Activated T-helper 2 cell treated with anti-CD3 and anti-CD28 coated beads, Interferon-gamma antibody, Interleukin-2, Interleukin-4, amounts not matched to agents 10 μg/mL and 5 μg/mL and 100 μg/mL, durations not matched to agents 14 hours and 24 hours and 36 hours (primary cell): ENCODE data around the gene MISFA. TPM values are rescaled to one million over a fixed set of nuclear protein-coding genes. Genes with fewer than 3 reads are reported as not detected.
A peak's percentile ranks its signal among the peaks of the same experiment; 100 is the strongest.

ENCODE experiments used
- DNase-seq: peaks from one replicate; pipeline ENCODE4 v3.0.0; 2021; ENCODE audit warnings: low spot score
- H3K27ac Mint-ChIP-seq: one replicate; pipeline ENCODE4 v1.8.0; 2021; ENCODE audit warnings: mixed read lengths
- H3K27me3 Mint-ChIP-seq: one replicate; pipeline ENCODE4 v1.8.0; 2021; ENCODE audit warnings: low read depth, mixed read lengths
- H3K36me3 Mint-ChIP-seq: one replicate; pipeline ENCODE4 v1.8.0; 2021; ENCODE audit warnings: low read depth, mixed read lengths
- H3K4me1 Mint-ChIP-seq: one replicate; pipeline ENCODE4 v1.8.0; 2021; ENCODE audit warnings: low read depth, mixed read lengths
- H3K4me3 Mint-ChIP-seq: one replicate; pipeline ENCODE4 v1.8.0; 2021; ENCODE audit warnings: low read depth, mild to moderate bottlenecking, moderate library complexity, mixed read lengths
- H3K9me3 Mint-ChIP-seq: one replicate; pipeline ENCODE4 v1.8.0; 2021; ENCODE audit warnings: mixed read lengths
- intact Hi-C: fragments of 100-400 bp; cut with micrococcal nuclease; formaldehyde crosslinking; loops from one replicate; pipeline ENCODE4 v1.15.1; 2023
- total RNA-seq: library from RNA; stranded (reverse); gene quantifications from 2 replicates; pipeline ENCODE4 v1.2.3, GENCODE V29; 2022

MISFA gene
- total RNA-seq, 1 donor from 2014 or later: 2.0 TPM

GRCh38 chr11:18594999-18595749, 4.4 kb upstream of the MISFA start:
- peaks cover 9% of the 10 kb centered on the region for H3K4me1 Mint-ChIP-seq
- no peaks in the 10 kb centered on the region for H3K9me3 Mint-ChIP-seq
- H3K27ac Mint-ChIP-seq: no peak overlapping the region
- intact Hi-C loops: loop anchor here (5.0 kb wide), 1 partner anchor 53 kb away; no protein-coding TSS in a partner anchor
- DNase-seq: no peak
- H3K36me3 Mint-ChIP-seq: no peaks in the 10 kb centered on the region
- H3K4me3 Mint-ChIP-seq: no peak overlapping the region
- no peaks in the 10 kb centered on the region for H3K27me3 Mint-ChIP-seq

- intact Hi-C loops: no loop called here
- Mint-ChIP-seq H3K4me3 (no peak overlapping the region), H3K9me3 (no peaks in the 10 kb centered on the region)
These were observed 1.5 kb downstream of the MISFA start for GRCh38 chr11:18600915-18601569.

GRCh38 chr11:18608376-18608775, 8.8 kb downstream of the MISFA start:
- Mint-ChIP-seq H3K36me3 (peaks cover 53% of the 10 kb centered on the region), H3K27ac (no peak overlapping the region)

More at GRCh38 chr11:18600915-18601569, 1.5 kb downstream of the MISFA start:
- H3K36me3 Mint-ChIP-seq: peaks cover 6% of the 10 kb centered on the region
- H3K27ac Mint-ChIP-seq: no peak overlapping the region
- DNase-seq: no peak
- H3K4me1 Mint-ChIP-seq: peaks cover 4% of the 10 kb centered on the region
- H3K27me3 Mint-ChIP-seq: no peaks in the 10 kb centered on the region

GRCh38 chr11:18611196-18611595, 11.6 kb downstream of the MISFA start:
- Mint-ChIP-seq H3K4me1 (peaks cover 16% of the 10 kb centered on the region), H3K27me3 (no peaks in the 10 kb centered on the region), H3K9me3 (no peaks in the 10 kb centered on the region), H3K4me3 (no peak overlapping the region), H3K36me3 (peaks cover 72% of the 10 kb centered on the region), H3K27ac (no peak overlapping the region)
- no peak for DNase-seq
- intact Hi-C loops: no loop called here

More at GRCh38 chr11:18608376-18608775, 8.8 kb downstream of the MISFA start:
- no peak overlapping the region for H3K4me3 Mint-ChIP-seq
- no peaks in the 10 kb centered on the region for H3K27me3 Mint-ChIP-seq
- DNase-seq: no peak
- intact Hi-C loops: no loop called here
- peaks cover 2% of the 10 kb centered on the region for H3K4me1 Mint-ChIP-seq
- no peaks in the 10 kb centered on the region for H3K9me3 Mint-ChIP-seq

GRCh38 chr11:18612394-18612793, 12.8 kb downstream of the MISFA start:
- H3K27me3 Mint-ChIP-seq: no peaks in the 10 kb centered on the region
- DNase-seq: no peak

GRCh38 chr11:18614667-18615066, 15.1 kb downstream of the MISFA start:
- H3K36me3 Mint-ChIP-seq: peaks cover 57% of the 10 kb centered on the region

More at GRCh38 chr11:18612394-18612793, 12.8 kb downstream of the MISFA start:
- Mint-ChIP-seq H3K27ac (no peak overlapping the region), H3K36me3 (peaks cover 73% of the 10 kb centered on the region), H3K4me3 (no peak overlapping the region), H3K9me3 (no peaks in the 10 kb centered on the region), H3K4me1 (peaks cover 26% of the 10 kb centered on the region)
- intact Hi-C loops: no loop called here

GRCh38 chr11:18615628-18616392, 16.2 kb downstream of the MISFA start:
- intact Hi-C loops: loop anchor here (1.0 to 5.0 kb wide), 5 partner anchors 18 to 89 kb away; partner anchors contain the start of genes SPTY2D1, TSG101 and UEVLD
- DNase-seq: no peak
- H3K4me3 Mint-ChIP-seq: peak overlapping the region; percentile 43
- peak overlapping the region; percentile 66 for H3K27ac Mint-ChIP-seq
- H3K9me3 Mint-ChIP-seq: no peaks in the 10 kb centered on the region
- H3K36me3 Mint-ChIP-seq: peaks cover 47% of the 10 kb centered on the region
- no peaks in the 10 kb centered on the region for H3K27me3 Mint-ChIP-seq
- peaks cover 45% of the 10 kb centered on the region for H3K4me1 Mint-ChIP-seq

More at GRCh38 chr11:18614667-18615066, 15.1 kb downstream of the MISFA start:
- no peak overlapping the region for H3K27ac Mint-ChIP-seq
- intact Hi-C loops: loop anchor here (5.0 kb wide), 1 partner anchor 37 kb away; no protein-coding TSS in a partner anchor
- H3K4me1 Mint-ChIP-seq: peaks cover 43% of the 10 kb centered on the region
- no peak for DNase-seq
- H3K4me3 Mint-ChIP-seq: no peak overlapping the region
- H3K9me3 Mint-ChIP-seq: no peaks in the 10 kb centered on the region
- no peaks in the 10 kb centered on the region for H3K27me3 Mint-ChIP-seq

GRCh38 chr11:18617688-18618341, 18.2 kb downstream of the MISFA start:
- Mint-ChIP-seq H3K4me1 (peaks cover 51% of the 10 kb centered on the region), H3K4me3 (peak overlapping the region; percentile 56), H3K27ac (peak overlapping the region; percentile 62), H3K36me3 (peaks cover 39% of the 10 kb centered on the region), H3K9me3 (no peaks in the 10 kb centered on the region), H3K27me3 (no peaks in the 10 kb centered on the region)
- peak; percentile 35 for DNase-seq
- intact Hi-C loops: loop anchor here (2.0 to 5.0 kb wide), 3 partner anchors 41 to 91 kb away; partner anchors contain the start of gene TSG101

GRCh38 chr11:18618342-18619025, 18.9 kb downstream of the MISFA start:
- intact Hi-C loops: loop anchor here (5.0 kb wide), 1 partner anchor 41 kb away; no protein-coding TSS in a partner anchor
- no peaks in the 10 kb centered on the region for H3K27me3 Mint-ChIP-seq
- peaks cover 36% of the 10 kb centered on the region for H3K36me3 Mint-ChIP-seq
- H3K9me3 Mint-ChIP-seq: no peaks in the 10 kb centered on the region
- DNase-seq: no peak
- peak overlapping the region; percentile 62 for H3K27ac Mint-ChIP-seq
- peak overlapping the region; percentile 56 for H3K4me3 Mint-ChIP-seq
- H3K4me1 Mint-ChIP-seq: peaks cover 52% of the 10 kb centered on the region

- intact Hi-C loops: no loop called here
- H3K9me3 Mint-ChIP-seq: peaks cover 4% of the 10 kb centered on the region
- H3K4me1 Mint-ChIP-seq: peaks cover 20% of the 10 kb centered on the region
- no peaks in the 10 kb centered on the region for H3K27me3 Mint-ChIP-seq
- no peak overlapping the region for H3K4me3 Mint-ChIP-seq
- H3K27ac Mint-ChIP-seq: no peak overlapping the region
- peaks cover 24% of the 10 kb centered on the region for H3K36me3 Mint-ChIP-seq
- DNase-seq: no peak
These were observed 24.1 kb downstream of the MISFA start for GRCh38 chr11:18623707-18624106.

GRCh38 chr11:18624161-18624560, 24.6 kb downstream of the MISFA start:
- no peaks in the 10 kb centered on the region for H3K27me3 Mint-ChIP-seq
- peaks cover 15% of the 10 kb centered on the region for H3K4me1 Mint-ChIP-seq
- peaks cover 24% of the 10 kb centered on the region for H3K36me3 Mint-ChIP-seq
- no peak overlapping the region for H3K27ac Mint-ChIP-seq
- intact Hi-C loops: no loop called here
- no peak overlapping the region for H3K4me3 Mint-ChIP-seq
- DNase-seq: no peak
- H3K9me3 Mint-ChIP-seq: peaks cover 4% of the 10 kb centered on the region
